Fibroblast of skin of scalp (primary cell): ENCODE data around the gene VPS13D.
"Not testable (repeated sequence)": the region's sequence is repeated elsewhere in the genome, so short reads cannot be mapped to it uniquely, and the experiment has no call there.

Experiments
- DNase-seq: peaks from one replicate; pipeline ENCODE4 v3.0.0-alpha.2; 2013

Gene VPS13D

GRCh38 chr1:12201352-12202189 lies 28.3 kb upstream of the VPS13D start:
- DNase-seq: no peak

GRCh38 chr1:12202190-12202497 lies 27.7 kb upstream of the VPS13D start:
- DNase-seq: no peak

- DNase-seq: no peak
Observed at GRCh38 chr1:12202577-12202976, 27.3 kb upstream of the VPS13D start.

- DNase-seq: no peak
Observed at GRCh38 chr1:12203216-12204007, 26.4 kb upstream of the VPS13D start.

- no peak for DNase-seq
Observed at GRCh38 chr1:12204140-12204539, 25.7 kb upstream of the VPS13D start.

GRCh38 chr1:12204754-12205658 lies 24.8 kb upstream of the VPS13D start:
- no peak for DNase-seq

GRCh38 chr1:12206238-12206637 lies 23.6 kb upstream of the VPS13D start:
- no peak for DNase-seq

- DNase-seq: no peak
Observed at GRCh38 chr1:12206792-12207424, 22.9 kb upstream of the VPS13D start.

- DNase-seq: no peak
Observed at GRCh38 chr1:12208271-12208670, 21.6 kb upstream of the VPS13D start.

- peak; percentile 78 for DNase-seq
Observed at GRCh38 chr1:12208764-12209494, 20.9 kb upstream of the VPS13D start.

- no peak for DNase-seq
Observed at GRCh38 chr1:12209495-12209832, 20.4 kb upstream of the VPS13D start.

GRCh38 chr1:12215118-12215961 lies 14.5 kb upstream of the VPS13D start:
- no peak for DNase-seq

GRCh38 chr1:12219800-12220199 lies 10.0 kb upstream of the VPS13D start:
- no peak for DNase-seq

- DNase-seq: no peak
Observed at GRCh38 chr1:12220890-12221289, 8.9 kb upstream of the VPS13D start.

GRCh38 chr1:12222700-12223099 lies 7.1 kb upstream of the VPS13D start:
- not testable (repeated sequence) for DNase-seq

- not testable (repeated sequence) for DNase-seq
Observed at GRCh38 chr1:12224092-12224491, 5.7 kb upstream of the VPS13D start.

GRCh38 chr1:12228979-12229378 lies 851 bp upstream of the VPS13D start:
- DNase-seq: no peak

- no peak for DNase-seq
Observed at GRCh38 chr1:12229386-12229834, 420 bp upstream of the VPS13D start.

GRCh38 chr1:12230549-12231275 lies 882 bp downstream of the VPS13D start:
- peak; percentile 8 for DNase-seq

GRCh38 chr1:12231276-12231595 lies 1.4 kb downstream of the VPS13D start:
- no peak for DNase-seq
